K562 (cell line): Measurements from ENCODE around the gene DHX36. TPM values are rescaled to one million over a fixed set of nuclear protein-coding genes. Genes with fewer than 3 reads are reported as not detected.

Source experiments
- ATAC-seq: fragments of 200-7000 bp; cut with Tn5 transposase; 3 replicates; pipeline ENCODE4 v1.9.1; 2020; ENCODE audit warnings: moderate library complexity
- BruUV-seq: library from RNA; stranded (reverse); fragments of 400-500 nt; replicated peaks from 2 replicates; lab custom pipeline; 2021; lab: Mats Ljungman, UMichigan
- CTCF ChIA-PET: fragments of 300-600 bp; formaldehyde crosslinking; extraction: SDS; loops from one replicate; lab custom pipeline; 2021; ENCODE audit warnings: low intra/inter-chr PET ratio; lab: Yijun Ruan, JAX
- POLR2A ChIA-PET: fragments of 300-600, 350-650 bp; sonication (Branson Sonifier 250); formaldehyde crosslinking; extraction: SDS; loops from one replicate; lab custom pipeline; 2021; ENCODE audit warnings: antibody characterized with exemption, inconsistent platforms; lab: Yijun Ruan, JAX
- DNase-seq, 4 experiments: peaks; one replicate each; pipeline versions ENCODE4 v3.0.0 to v3.0.0-alpha.2; 2011 to 2018; ENCODE audit warnings: low spot score in 3 of 4, mixed read lengths in 3 of 4; ENCODE audit errors: extremely low read depth in 1 of 4
- FAIRE-seq: peaks from 2 replicates; lab custom pipeline; 2011; peaks lifted over from hg19 to GRCh38; lab: Jason Lieb, UNC
- H2AFZ ChIP-seq: 2 replicates; pipeline ENCODE4 v1.6.0; 2011; ENCODE audit warnings: low read depth, low read length, control low read depth, inconsistent platforms
- H3K27ac ChIP-seq: fragments of 200-600 bp; 3 replicates; pipeline ENCODE4 v1.8.0; 2011; ENCODE audit warnings: low read depth, mild to moderate bottlenecking, control low read depth, inconsistent platforms, low read length, moderate library complexity, mixed read lengths; ENCODE audit errors: extremely low read depth
- H3K27me3 ChIP-seq, 2 experiments: fragments of 300-600 bp in 1 of 2; 2 replicates in 1 of 2; 3 replicates in 1 of 2; pipeline versions ENCODE4 v1.6.0 to v1.8.0; 2011; ENCODE audit warnings: inconsistent platforms in 2 of 2, low read length in 2 of 2, mild to moderate bottlenecking in 1 of 2, mixed read lengths in 1 of 2, moderate library complexity in 1 of 2; ENCODE audit not compliant: control insufficient read depth in 2 of 2, insufficient read depth in 2 of 2
- H3K36me3 ChIP-seq: fragments of 300-600 bp; 3 replicates; pipeline ENCODE4 v1.8.0; 2011; ENCODE audit warnings: mild to moderate bottlenecking, low read length, inconsistent platforms; ENCODE audit not compliant: control insufficient read depth, insufficient read depth
- H3K4me1 ChIP-seq, 2 experiments: fragments of 200-600 bp in 1 of 2; replicated peaks in 1 of 2; 2 replicates in 1 of 2; 3 replicates in 1 of 2; pipeline versions ENCODE4 v1.5.1 to v1.8.0; 2011; ENCODE audit warnings: inconsistent platforms in 2 of 2, low read length in 2 of 2, mild to moderate bottlenecking in 1 of 2, mixed read lengths in 1 of 2, moderate library complexity in 1 of 2; ENCODE audit not compliant: control insufficient read depth in 2 of 2, insufficient read depth in 2 of 2
- H3K4me2 ChIP-seq: 2 replicates; pipeline ENCODE4 v1.6.1; 2011; ENCODE audit warnings: low read length, control low read depth, inconsistent platforms, mixed read lengths; ENCODE audit not compliant: insufficient read depth
- H3K4me3 ChIP-seq: fragments of 200-600 bp; sonication (generic), shearing (Covaris generic); 2 replicates; pipeline ENCODE4 v1.5.1; 2016; ENCODE audit warnings: control low read depth, inconsistent platforms
- H3K79me2 ChIP-seq: fragments of 200-600 bp; 3 replicates; pipeline ENCODE4 v1.8.0; 2011; ENCODE audit warnings: low read length, inconsistent platforms; ENCODE audit not compliant: control insufficient read depth, insufficient read depth
- H3K9ac ChIP-seq, 2 experiments: 2 replicates each; pipeline versions ENCODE4 v1.6.0 to v1.6.1; 2011; ENCODE audit warnings: low read depth in 2 of 2, low read length in 2 of 2, control low read depth in 1 of 2, inconsistent platforms in 1 of 2, mild to moderate bottlenecking in 1 of 2, mixed read lengths in 1 of 2; ENCODE audit not compliant: insufficient read depth in 1 of 2
- H3K9me1 ChIP-seq: one replicate; pipeline ENCODE4 v1.6.0; 2011; ENCODE audit warnings: inconsistent platforms, mild to moderate bottlenecking, low read length, moderate library complexity; ENCODE audit not compliant: control insufficient read depth, insufficient read depth
- H3K9me3 ChIP-seq: replicated peaks from 2 replicates; pipeline ENCODE4 v1.5.1; 2011; ENCODE audit warnings: low read depth, low read length, inconsistent platforms; ENCODE audit not compliant: control insufficient read depth, insufficient read depth
- H4K20me1 ChIP-seq: replicated peaks from 2 replicates; pipeline ENCODE4 v1.6.1; 2011; ENCODE audit warnings: low read length, inconsistent platforms, mixed read lengths; ENCODE audit not compliant: control insufficient read depth, insufficient read depth
- ARHGAP35 ChIP-seq: fragments of 450-650 bp; IDR thresholded peaks from 2 replicates; pipeline ENCODE4 v1.6.1; 2018; ENCODE audit not compliant: partially characterized antibody
- HOXB6 ChIP-seq: fragments of 250-450 bp; sonication (Bioruptor Pico); IDR thresholded peaks from 2 replicates; pipeline ENCODE4 v1.5.1; 2022; ENCODE audit warnings: mild to moderate bottlenecking, borderline replicate concordance
- KAT7 ChIP-seq: sonication (generic); formaldehyde crosslinking; IDR thresholded peaks from 2 replicates; pipeline ENCODE4 v1.8.0; 2022; ENCODE audit warnings: missing genetic modification reagents, mild to moderate bottlenecking, borderline replicate concordance
- MCM2 ChIP-seq: fragments of 450-650 bp; IDR thresholded peaks from 2 replicates; pipeline ENCODE4 v1.6.1; 2017; ENCODE audit warnings: low read depth, mild to moderate bottlenecking
- MYNN ChIP-seq, 2 experiments: sonication (generic); formaldehyde crosslinking in 1 of 2; IDR thresholded peaks; 2 replicates each; pipeline versions ENCODE4 v1.5.0 to v1.6.1; 2016 to 2020; ENCODE audit warnings: antibody characterized with exemption in 1 of 2, missing genetic modification reagents in 1 of 2
- PHF20 ChIP-seq: fragments of 450-650 bp; IDR thresholded peaks from 2 replicates; pipeline ENCODE4 v1.6.1; 2018; ENCODE audit not compliant: partially characterized antibody
- PHF21A ChIP-seq: fragments of 450-650 bp; IDR thresholded peaks from 2 replicates; pipeline ENCODE4 v1.6.1; 2017; ENCODE audit warnings: low read depth, borderline replicate concordance
- SMAD2 ChIP-seq: fragments of 150-350 bp; IDR thresholded peaks from 2 replicates; pipeline ENCODE4 v1.6.1; 2014; ENCODE audit warnings: low read depth, mild to moderate bottlenecking, low read length
- TCF7 ChIP-seq: sonication (generic); IDR thresholded peaks from 2 replicates; pipeline ENCODE4 v1.6.1; 2016; ENCODE audit warnings: antibody characterized with exemption, borderline replicate concordance
- WGBS: fragments of 100-300 bp; shearing (Covaris generic); methylation state at CpG from one replicate; pipeline ENCODE4 v1.1.6; 2016; ENCODE audit warnings: low coverage, mixed read lengths; ENCODE audit not compliant: insufficient coverage; ENCODE audit errors: missing lambda C conversion rate; 5-methylcytosine and 5-hydroxymethylcytosine counted together
- in situ Hi-C: fragments of 300-500 bp; cut with MboI; formaldehyde crosslinking; loops from 4 replicates; pipeline ENCODE4 v1.15.0; 2018; ENCODE audit warnings: inconsistent platforms, mixed read lengths
- intact Hi-C: fragments of 100-400 bp; cut with micrococcal nuclease; formaldehyde crosslinking; loops from 2 replicates; pipeline ENCODE4 v1.14.2; 2022
- polyA plus RNA-seq, 8 experiments: library from polyadenylated mRNA; depleted of rRNA in 4 of 8; stranded (reverse) in 5 of 8; unstranded in 3 of 8; fragments of >200 nt; fragmentation: Nextera tagmentation in 2 of 8; fragmentation: Illumina TruSeq in 1 of 8; extraction: Ambion mirVana in 2 of 8; extraction: Trizol in 1 of 8; gene quantifications; 2 replicates each; pipeline versions ENCODE4 v1.2.1 to v1.2.3, GENCODE V29; 2011 to 2014; ENCODE audit warnings: inconsistent platforms in 1 of 8, missing spikeins in 1 of 8
- total RNA-seq, 7 experiments: library from RNA; depleted of rRNA in 6 of 7; stranded (reverse); fragments of >200 nt in 6 of 7; fragmentation: Illumina TruSeq in 2 of 7; extraction: Trizol in 2 of 7; gene quantifications; 2 replicates each; pipeline versions ENCODE4 v1.2.1 to v1.2.3, GENCODE V29; 2011 to 2021; ENCODE audit warnings: low replicate concordance in 1 of 7
- TF ChIP-seq, protein P1 (sequence below): sonication (generic); formaldehyde crosslinking; IDR thresholded peaks from 2 replicates; pipeline ENCODE4 v1.8.1; 2023; ENCODE audit warnings: mild to moderate bottlenecking, missing genetic modification reagents
- TF ChIP-seq, protein P2 (sequence below), 3 experiments: fragments of 200-800 bp in 1 of 3; fragments of 250-450 bp in 1 of 3; fragments of 450-650 bp in 1 of 3; sonication (Bioruptor Pico) in 1 of 3; sonication (Bioruptor generic) in 1 of 3; formaldehyde crosslinking in 1 of 3; IDR thresholded peaks; 2 replicates each; pipeline versions ENCODE4 v1.6.1 to v1.8.0; 2016 to 2022; ENCODE audit warnings: mild to moderate bottlenecking in 2 of 3, missing genetic modification characterization in 2 of 3, missing compliant biosample characterization in 1 of 3, moderate library complexity in 1 of 3

The DHX36 gene
- total and polyA plus RNA-seq, 9 of the 15 experiments (the other 6 are each of a cell fraction or from before 2014, with no cell fraction given) = 44.3 to 98.7 (median 57.0) TPM

- no peak overlapping the region for H2AFZ ChIP-seq
- no peaks in the 10 kb centered on the region; a peak in 2 of 5 replicates for H3K27me3 ChIP-seq
- 0% methylated on average over 2 of the region's 2 CpGs for WGBS
- intact Hi-C loops (no loop called here), in situ Hi-C loops (no loop called here)
- no peak overlapping the region for H3K9ac ChIP-seq
- no peaks in the 10 kb centered on the region for H3K4me1 ChIP-seq
- no peaks in the 10 kb centered on the region for H3K9me3 ChIP-seq
- ATAC-seq (no peak), FAIRE-seq (no peak), DNase-seq (no peak)
- H3K4me3 ChIP-seq = no peak overlapping the region
- no peaks in the 10 kb centered on the region for H3K9me1 ChIP-seq
- H3K4me2 ChIP-seq = no peak overlapping the region
- H3K27ac ChIP-seq = no peak overlapping the region
- TF ChIP-seq PHF21A = no peak
- no peak for TF ChIP-seq HOXB6 (CRISPR knock-in tag)
- TF ChIP-seq PHF20 = no peak
- no peak for TF ChIP-seq MYNN (IDR thresholded peaks at IDR 0.05)
- no peak for TF ChIP-seq MYNN (CRISPR knock-in tag; IDR thresholded peaks at IDR 0.05)
- TF ChIP-seq, protein P1, sequence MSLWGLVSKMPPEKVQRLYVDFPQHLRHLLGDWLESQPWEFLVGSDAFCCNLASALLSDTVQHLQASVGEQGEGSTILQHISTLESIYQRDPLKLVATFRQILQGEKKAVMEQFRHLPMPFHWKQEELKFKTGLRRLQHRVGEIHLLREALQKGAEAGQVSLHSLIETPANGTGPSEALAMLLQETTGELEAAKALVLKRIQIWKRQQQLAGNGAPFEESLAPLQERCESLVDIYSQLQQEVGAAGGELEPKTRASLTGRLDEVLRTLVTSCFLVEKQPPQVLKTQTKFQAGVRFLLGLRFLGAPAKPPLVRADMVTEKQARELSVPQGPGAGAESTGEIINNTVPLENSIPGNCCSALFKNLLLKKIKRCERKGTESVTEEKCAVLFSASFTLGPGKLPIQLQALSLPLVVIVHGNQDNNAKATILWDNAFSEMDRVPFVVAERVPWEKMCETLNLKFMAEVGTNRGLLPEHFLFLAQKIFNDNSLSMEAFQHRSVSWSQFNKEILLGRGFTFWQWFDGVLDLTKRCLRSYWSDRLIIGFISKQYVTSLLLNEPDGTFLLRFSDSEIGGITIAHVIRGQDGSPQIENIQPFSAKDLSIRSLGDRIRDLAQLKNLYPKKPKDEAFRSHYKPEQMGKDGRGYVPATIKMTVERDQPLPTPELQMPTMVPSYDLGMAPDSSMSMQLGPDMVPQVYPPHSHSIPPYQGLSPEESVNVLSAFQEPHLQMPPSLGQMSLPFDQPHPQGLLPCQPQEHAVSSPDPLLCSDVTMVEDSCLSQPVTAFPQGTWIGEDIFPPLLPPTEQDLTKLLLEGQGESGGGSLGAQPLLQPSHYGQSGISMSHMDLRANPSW (CRISPR knock-in tag) = no peak
- no peak for TF ChIP-seq MCM2
- TF ChIP-seq SMAD2 = no peak
- TF ChIP-seq KAT7 (CRISPR knock-in tag) = no peak
- TF ChIP-seq ARHGAP35 = no peak
- TF ChIP-seq, protein P2, sequence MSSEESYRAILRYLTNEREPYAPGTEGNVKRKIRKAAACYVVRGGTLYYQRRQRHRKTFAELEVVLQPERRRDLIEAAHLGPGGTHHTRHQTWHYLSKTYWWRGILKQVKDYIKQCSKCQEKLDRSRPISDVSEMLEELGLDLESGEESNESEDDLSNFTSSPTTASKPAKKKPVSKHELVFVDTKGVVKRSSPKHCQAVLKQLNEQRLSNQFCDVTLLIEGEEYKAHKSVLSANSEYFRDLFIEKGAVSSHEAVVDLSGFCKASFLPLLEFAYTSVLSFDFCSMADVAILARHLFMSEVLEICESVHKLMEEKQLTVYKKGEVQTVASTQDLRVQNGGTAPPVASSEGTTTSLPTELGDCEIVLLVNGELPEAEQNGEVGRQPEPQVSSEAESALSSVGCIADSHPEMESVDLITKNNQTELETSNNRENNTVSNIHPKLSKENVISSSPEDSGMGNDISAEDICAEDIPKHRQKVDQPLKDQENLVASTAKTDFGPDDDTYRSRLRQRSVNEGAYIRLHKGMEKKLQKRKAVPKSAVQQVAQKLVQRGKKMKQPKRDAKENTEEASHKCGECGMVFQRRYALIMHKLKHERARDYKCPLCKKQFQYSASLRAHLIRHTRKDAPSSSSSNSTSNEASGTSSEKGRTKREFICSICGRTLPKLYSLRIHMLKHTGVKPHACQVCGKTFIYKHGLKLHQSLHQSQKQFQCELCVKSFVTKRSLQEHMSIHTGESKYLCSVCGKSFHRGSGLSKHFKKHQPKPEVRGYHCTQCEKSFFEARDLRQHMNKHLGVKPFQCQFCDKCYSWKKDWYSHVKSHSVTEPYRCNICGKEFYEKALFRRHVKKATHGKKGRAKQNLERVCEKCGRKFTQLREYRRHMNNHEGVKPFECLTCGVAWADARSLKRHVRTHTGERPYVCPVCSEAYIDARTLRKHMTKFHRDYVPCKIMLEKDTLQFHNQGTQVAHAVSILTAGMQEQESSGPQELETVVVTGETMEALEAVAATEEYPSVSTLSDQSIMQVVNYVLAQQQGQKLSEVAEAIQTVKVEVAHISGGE (CRISPR knock-in tag; IDR thresholded peaks at IDR 0.05) = no peak
- no peak for TF ChIP-seq TCF7
- H3K36me3 ChIP-seq = no peaks in the 10 kb centered on the region
- ChIA-PET CTCF (no interaction called here), POLR2A (no interaction called here)
- no peaks in the 10 kb centered on the region for H3K79me2 ChIP-seq
- no TSS peak for BruUV-seq
- no peaks in the 10 kb centered on the region for H4K20me1 ChIP-seq
These were observed 80.9 kb downstream of the DHX36 start for GRCh38 chr3:154243353-154243752.
